Body of pancreas (tissue), 4 donors: ENCODE data around the gene MED13L.

Experiments
- POLR2A ChIP-seq, 3 donors: fragments of 450-650 bp; IDR thresholded peaks; one replicate each; pipeline ENCODE4 v1.6.1; 2016; ENCODE audit warnings: antibody characterized with exemption in 3 of 3, mild to moderate bottlenecking in 2 of 3
- TF ChIP-seq, protein P1 (sequence below), 7 experiments: fragments of 450-650 bp in 4 of 7; fragments of 200-600 bp in 3 of 7; sonication (generic) in 3 of 7; IDR thresholded peaks; one replicate each; pipeline ENCODE4 v1.5.1; 2016 to 2019; ENCODE audit warnings: antibody characterized with exemption in 7 of 7

DNA sequence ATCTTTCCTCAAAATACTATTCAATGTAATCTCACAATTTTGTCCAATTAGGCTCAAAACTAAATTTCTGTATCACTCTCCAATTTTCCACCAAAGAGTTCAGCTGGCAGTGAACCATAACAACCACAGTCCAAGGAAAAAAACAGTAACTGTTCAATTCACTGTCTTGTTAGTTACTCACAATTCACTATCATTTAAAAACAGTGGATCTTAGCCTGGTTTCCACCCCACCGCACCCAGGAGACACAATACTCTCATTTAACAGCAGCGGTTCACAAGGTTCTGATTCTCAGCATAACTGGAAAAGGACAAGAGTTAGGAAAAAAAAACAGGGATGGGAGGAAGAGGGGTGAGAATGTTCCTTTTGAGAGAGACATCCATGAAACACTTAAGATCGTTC lies 40.5 kb downstream of the MED13L start:
- TF ChIP-seq, protein P1, sequence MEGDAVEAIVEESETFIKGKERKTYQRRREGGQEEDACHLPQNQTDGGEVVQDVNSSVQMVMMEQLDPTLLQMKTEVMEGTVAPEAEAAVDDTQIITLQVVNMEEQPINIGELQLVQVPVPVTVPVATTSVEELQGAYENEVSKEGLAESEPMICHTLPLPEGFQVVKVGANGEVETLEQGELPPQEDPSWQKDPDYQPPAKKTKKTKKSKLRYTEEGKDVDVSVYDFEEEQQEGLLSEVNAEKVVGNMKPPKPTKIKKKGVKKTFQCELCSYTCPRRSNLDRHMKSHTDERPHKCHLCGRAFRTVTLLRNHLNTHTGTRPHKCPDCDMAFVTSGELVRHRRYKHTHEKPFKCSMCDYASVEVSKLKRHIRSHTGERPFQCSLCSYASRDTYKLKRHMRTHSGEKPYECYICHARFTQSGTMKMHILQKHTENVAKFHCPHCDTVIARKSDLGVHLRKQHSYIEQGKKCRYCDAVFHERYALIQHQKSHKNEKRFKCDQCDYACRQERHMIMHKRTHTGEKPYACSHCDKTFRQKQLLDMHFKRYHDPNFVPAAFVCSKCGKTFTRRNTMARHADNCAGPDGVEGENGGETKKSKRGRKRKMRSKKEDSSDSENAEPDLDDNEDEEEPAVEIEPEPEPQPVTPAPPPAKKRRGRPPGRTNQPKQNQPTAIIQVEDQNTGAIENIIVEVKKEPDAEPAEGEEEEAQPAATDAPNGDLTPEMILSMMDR (IDR thresholded peaks at IDR 0.05) = no peak
- no peak for TF ChIP-seq POLR2A (IDR thresholded peaks at IDR 0.05)
